Neural progenitor cell (in vitro differentiated cells): ENCODE measurements around the gene GRID1.

Source experiments
- CTCF ChIP-seq: fragments of 200-600 bp; sonication (generic); IDR thresholded peaks from 2 replicates; pipeline ENCODE4 v1.5.1; 2017; ENCODE audit warnings: antibody characterized with exemption, mild to moderate bottlenecking
- EZH2 ChIP-seq: fragments of 200-600 bp; sonication (generic); IDR thresholded peaks from 2 replicates; pipeline ENCODE4 v1.6.1; 2017; ENCODE audit warnings: antibody characterized with exemption, mild to moderate bottlenecking, moderate library complexity

- TF ChIP-seq CTCF (no peak), EZH2 (no peak)
These were observed 747.8 kb downstream of the GRID1 start for GRCh38 chr10:85618841-85619240.
